HepG2 (cell line): ENCODE data around the gene RARA. TPM values are rescaled to one million over a fixed set of nuclear protein-coding genes. Genes with fewer than 3 reads are reported as not detected.

Source experiments
- ATAC-seq: fragments of 200-7000 bp; cut with Tn5 transposase; 3 replicates; pipeline ENCODE4 v1.9.1; 2020; ENCODE audit warnings: mild to moderate bottlenecking, moderate library complexity
- BruUV-seq: library from RNA; stranded (reverse); fragments of 400-500 nt; replicated peaks from 2 replicates; lab custom pipeline; 2021; lab: Mats Ljungman, UMichigan
- CTCF ChIA-PET: fragments of 300-600 bp; formaldehyde crosslinking; extraction: SDS; loops from one replicate; lab custom pipeline; 2021; ENCODE audit warnings: low total read pairs, inconsistent platforms, low intra/inter-chr PET ratio; lab: Yijun Ruan, JAX
- POLR2A ChIA-PET: fragments of 350-600 bp; sonication (Branson Sonifier 250); formaldehyde crosslinking; loops from one replicate; lab custom pipeline; 2020; ENCODE audit warnings: antibody characterized with exemption, inconsistent platforms; lab: Yijun Ruan, JAX
- DNase-seq: peaks from one replicate; pipeline ENCODE4 v3.0.0-alpha.2; 2015; ENCODE audit warnings: low spot score
- FAIRE-seq: peaks from 3 replicates; lab custom pipeline; 2011; peaks lifted over from hg19 to GRCh38; lab: Jason Lieb, UNC
- H2AFZ ChIP-seq: one replicate; pipeline ENCODE4 v1.6.1; 2011; ENCODE audit warnings: low read length, inconsistent platforms
- H3K27ac ChIP-seq: fragments of 300-600 bp; 3 replicates; pipeline ENCODE4 v1.8.0; 2011; ENCODE audit warnings: mixed run types, mild to moderate bottlenecking, mixed read lengths, low read length, inconsistent platforms; ENCODE audit not compliant: insufficient read depth; ENCODE audit errors: extremely low read length
- H3K27me3 ChIP-seq, 2 experiments: fragments of 200-600 bp in 1 of 2; 2 replicates in 1 of 2; 3 replicates in 1 of 2; pipeline versions ENCODE4 v1.6.0 to v1.8.0; 2011; ENCODE audit warnings: low read length in 2 of 2, mild to moderate bottlenecking in 2 of 2, moderate library complexity in 2 of 2, inconsistent platforms in 1 of 2; ENCODE audit not compliant: insufficient read depth in 2 of 2, control insufficient read depth in 1 of 2
- H3K36me3 ChIP-seq, 2 experiments: fragments of 200-600 bp in 1 of 2; replicated peaks in 1 of 2; 2 replicates in 1 of 2; 3 replicates in 1 of 2; pipeline versions ENCODE4 v1.5.1 to v1.8.0; 2011; ENCODE audit warnings: low read length in 2 of 2, inconsistent platforms in 1 of 2; ENCODE audit not compliant: insufficient read depth in 2 of 2, control insufficient read depth in 1 of 2
- H3K4me1 ChIP-seq: 2 replicates; pipeline ENCODE4 v1.5.1; 2012; ENCODE audit warnings: low read length, inconsistent platforms; ENCODE audit not compliant: insufficient read depth
- H3K4me2 ChIP-seq: 2 replicates; pipeline ENCODE4 v1.6.0; 2011; ENCODE audit warnings: low read depth, low read length, inconsistent platforms
- H3K4me3 ChIP-seq, 3 experiments: fragments of 200-600 bp in 1 of 3; sonication (generic), shearing (Covaris generic) in 1 of 3; replicated peaks in 1 of 3; 2 replicates each; pipeline ENCODE4 v1.5.1; 2011 to 2016; ENCODE audit warnings: low read length in 3 of 3, inconsistent platforms in 2 of 3, low read depth in 2 of 3, mild to moderate bottlenecking in 2 of 3, control low read depth in 1 of 3, mixed read lengths in 1 of 3; ENCODE audit not compliant: insufficient read depth in 1 of 3
- H3K79me2 ChIP-seq: one replicate; pipeline ENCODE4 v1.6.1; 2011; ENCODE audit warnings: low read length, inconsistent platforms; ENCODE audit not compliant: insufficient read depth
- H3K9ac ChIP-seq: 2 replicates; pipeline ENCODE4 v1.6.0; 2011; ENCODE audit warnings: mild to moderate bottlenecking, low read depth, low read length, inconsistent platforms; ENCODE audit not compliant: insufficient read depth
- H3K9me3 ChIP-seq: 2 replicates; pipeline ENCODE4 v1.5.1; 2012; ENCODE audit warnings: mild to moderate bottlenecking, low read length
- H4K20me1 ChIP-seq: 2 replicates; pipeline ENCODE4 v1.6.0; 2011; ENCODE audit warnings: inconsistent platforms, mild to moderate bottlenecking, low read length, moderate library complexity; ENCODE audit not compliant: insufficient read depth
- DRAP1 ChIP-seq: IDR thresholded peaks from 2 replicates; pipeline ENCODE4 v1.6.1; 2016; ENCODE audit warnings: missing genetic modification reagents, missing compliant biosample characterization
- IKZF4 ChIP-seq: sonication (generic); formaldehyde crosslinking; IDR thresholded peaks from 2 replicates; pipeline ENCODE4 v1.5.1; 2020; ENCODE audit warnings: borderline replicate concordance, mild to moderate bottlenecking, low read depth, missing genetic modification reagents; ENCODE audit errors: not compliant biosample characterization
- RBM22 ChIP-seq: fragments of 200-400 bp; formaldehyde crosslinking; optimal IDR thresholded peaks from 2 replicates; pipeline ENCODE3; 2017; ENCODE audit warnings: mild to moderate bottlenecking, low read length, moderate library complexity
- SP140L ChIP-seq: sonication (generic); formaldehyde crosslinking; IDR thresholded peaks from 2 replicates; pipeline ENCODE4 v1.4.0; 2020; ENCODE audit warnings: missing genetic modification reagents, borderline replicate concordance
- SPEN ChIP-seq: sonication (generic); formaldehyde crosslinking; IDR thresholded peaks from 2 replicates; pipeline ENCODE4 v1.5.1; 2020; ENCODE audit warnings: low read depth, mild to moderate bottlenecking, missing genetic modification reagents
- ZNF101 ChIP-seq: sonication (generic); formaldehyde crosslinking; IDR thresholded peaks from 2 replicates; pipeline ENCODE4 v1.4.0; 2020; ENCODE audit warnings: mild to moderate bottlenecking, low read depth, missing genetic modification reagents, borderline replicate concordance
- ZNF772 ChIP-seq: sonication (generic); formaldehyde crosslinking; IDR thresholded peaks from 2 replicates; pipeline ENCODE4 v1.5.0; 2020; ENCODE audit warnings: mild to moderate bottlenecking, missing genetic modification reagents
- WGBS: methylation state at CpG from one replicate; pipeline ENCODE4 v1.1.6; 2017; ENCODE audit warnings: low lambda C conversion rate; 5-methylcytosine and 5-hydroxymethylcytosine counted together
- in situ Hi-C: cut with HindIII; loops from 2 replicates; pipeline ENCODE4 v1.10.0; 2017; ENCODE audit warnings: low pct_unique_long_range_greater_than_20kb; ENCODE audit not compliant: extremely low pct_ligation_motif_present
- intact Hi-C: fragments of 100-400 bp; cut with micrococcal nuclease; formaldehyde crosslinking; loops from one replicate; pipeline ENCODE4 v1.10.0; 2022; ENCODE audit not compliant: unreplicated experiment
- polyA plus RNA-seq, 8 experiments: library from polyadenylated mRNA; depleted of rRNA in 3 of 8; stranded (reverse) in 7 of 8; unstranded in 1 of 8; fragments of >200 nt; fragmentation: Illumina TruSeq in 4 of 8; extraction: Trizol in 4 of 8; gene quantifications; 2 replicates each; pipeline versions ENCODE4 v1.2.1 to v1.2.3, GENCODE V29; 2011 to 2016; ENCODE audit warnings: low read depth in 4 of 8, missing spikeins in 1 of 8, mixed read lengths in 1 of 8; ENCODE audit not compliant: insufficient read depth in 1 of 8
- total RNA-seq, 5 experiments: library from RNA; depleted of rRNA; stranded (reverse); fragments of >200 nt; fragmentation: Illumina TruSeq; extraction: Trizol; gene quantifications; 2 replicates each; pipeline ENCODE4 v1.2.3, GENCODE V29; 2016; ENCODE audit warnings: low read depth in 1 of 5
- TF ChIP-seq, protein P1 (sequence below): fragments of 450-650 bp; IDR thresholded peaks from 2 replicates; pipeline ENCODE4 v1.6.1; 2017

Gene RARA
- total and polyA plus RNA-seq, 2 of the 13 experiments (the other 11 are each of a cell fraction or from before 2014, with no cell fraction given): 6.4 to 8.6 TPM

DNA sequence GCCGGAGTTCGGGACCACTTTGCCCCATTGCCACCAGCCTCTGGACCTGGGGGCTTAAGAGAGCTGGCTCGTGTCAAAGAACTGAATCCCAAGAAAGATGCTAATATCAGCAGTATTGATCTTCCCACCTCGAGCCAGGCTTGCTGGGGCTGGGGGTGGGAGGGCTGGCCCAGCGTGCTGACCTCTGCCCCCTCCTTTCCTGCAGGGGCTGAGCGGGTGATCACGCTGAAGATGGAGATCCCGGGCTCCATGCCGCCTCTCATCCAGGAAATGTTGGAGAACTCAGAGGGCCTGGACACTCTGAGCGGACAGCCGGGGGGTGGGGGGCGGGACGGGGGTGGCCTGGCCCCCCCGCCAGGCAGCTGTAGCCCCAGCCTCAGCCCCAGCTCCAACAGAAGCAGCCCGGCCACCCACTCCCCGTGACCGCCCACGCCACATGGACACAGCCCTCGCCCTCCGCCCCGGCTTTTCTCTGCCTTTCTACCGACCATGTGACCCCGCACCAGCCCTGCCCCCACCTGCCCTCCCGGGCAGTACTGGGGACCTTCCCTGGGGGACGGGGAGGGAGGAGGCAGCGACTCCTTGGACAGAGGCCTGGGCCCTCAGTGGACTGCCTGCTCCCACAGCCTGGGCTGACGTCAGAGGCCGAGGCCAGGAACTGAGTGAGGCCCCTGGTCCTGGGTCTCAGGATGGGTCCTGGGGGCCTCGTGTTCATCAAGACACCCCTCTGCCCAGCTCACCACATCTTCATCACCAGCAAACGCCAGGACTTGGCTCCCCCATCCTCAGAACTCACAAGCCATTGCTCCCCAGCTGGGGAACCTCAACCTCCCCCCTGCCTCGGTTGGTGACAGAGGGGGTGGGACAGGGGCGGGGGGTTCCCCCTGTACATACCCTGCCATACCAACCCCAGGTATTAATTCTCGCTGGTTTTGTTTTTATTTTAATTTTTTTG lies 47.1 kb downstream of the RARA start (continued):
- TF ChIP-seq, protein P1, sequence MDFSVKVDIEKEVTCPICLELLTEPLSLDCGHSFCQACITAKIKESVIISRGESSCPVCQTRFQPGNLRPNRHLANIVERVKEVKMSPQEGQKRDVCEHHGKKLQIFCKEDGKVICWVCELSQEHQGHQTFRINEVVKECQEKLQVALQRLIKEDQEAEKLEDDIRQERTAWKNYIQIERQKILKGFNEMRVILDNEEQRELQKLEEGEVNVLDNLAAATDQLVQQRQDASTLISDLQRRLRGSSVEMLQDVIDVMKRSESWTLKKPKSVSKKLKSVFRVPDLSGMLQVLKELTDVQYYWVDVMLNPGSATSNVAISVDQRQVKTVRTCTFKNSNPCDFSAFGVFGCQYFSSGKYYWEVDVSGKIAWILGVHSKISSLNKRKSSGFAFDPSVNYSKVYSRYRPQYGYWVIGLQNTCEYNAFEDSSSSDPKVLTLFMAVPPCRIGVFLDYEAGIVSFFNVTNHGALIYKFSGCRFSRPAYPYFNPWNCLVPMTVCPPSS: no peak
- no peak for TF ChIP-seq ZNF101 (CRISPR knock-in tag)

DNA sequence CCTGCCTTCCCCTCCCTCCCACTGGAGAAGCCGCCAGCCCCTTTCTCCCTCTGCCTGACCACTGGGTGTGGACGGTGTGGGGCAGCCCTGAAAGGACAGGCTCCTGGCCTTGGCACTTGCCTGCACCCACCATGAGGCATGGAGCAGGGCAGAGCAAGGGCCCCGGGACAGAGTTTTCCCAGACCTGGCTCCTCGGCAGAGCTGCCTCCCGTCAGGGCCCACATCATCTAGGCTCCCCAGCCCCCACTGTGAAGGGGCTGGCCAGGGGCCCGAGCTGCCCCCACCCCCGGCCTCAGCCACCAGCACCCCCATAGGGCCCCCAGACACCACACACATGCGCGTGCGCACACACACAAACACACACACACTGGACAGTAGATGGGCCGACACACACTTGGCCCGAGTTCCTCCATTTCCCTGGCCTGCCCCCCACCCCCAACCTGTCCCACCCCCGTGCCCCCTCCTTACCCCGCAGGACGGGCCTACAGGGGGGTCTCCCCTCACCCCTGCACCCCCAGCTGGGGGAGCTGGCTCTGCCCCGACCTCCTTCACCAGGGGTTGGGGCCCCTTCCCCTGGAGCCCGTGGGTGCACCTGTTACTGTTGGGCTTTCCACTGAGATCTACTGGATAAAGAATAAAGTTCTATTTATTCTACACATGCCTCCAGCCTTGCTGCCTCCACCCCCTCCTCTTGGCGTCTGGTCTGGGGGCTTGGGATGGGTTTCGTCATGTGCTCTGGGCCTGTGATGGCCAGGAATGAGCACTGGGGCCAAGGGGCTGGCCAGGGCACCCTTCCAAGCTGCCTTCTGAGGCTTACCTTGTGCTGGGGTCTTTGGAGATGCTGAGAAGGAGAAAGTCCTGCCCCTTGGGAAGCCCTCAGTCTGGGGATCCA lies 48.3 kb downstream of the RARA start:
- no TSS peak for BruUV-seq
- intact Hi-C loops: loop anchor here (5.0 kb wide), 1 partner anchor 155 kb away; no protein-coding TSS in a partner anchor
- TF ChIP-seq IKZF4 (CRISPR knock-in tag): no peak
- no peak for TF ChIP-seq SPEN (CRISPR knock-in tag)
- TF ChIP-seq RBM22: peak; percentile 49
- no peak for TF ChIP-seq ZNF772 (CRISPR knock-in tag)
- no peak for TF ChIP-seq SP140L (CRISPR knock-in tag)
- no peak for TF ChIP-seq DRAP1 (CRISPR knock-in tag)

More for the DNA sequence above, 48.3 kb downstream of the RARA start:
- no peak for ATAC-seq
- POLR2A ChIA-PET: interaction anchor here (1.0 to 2.0 kb wide), 3 partner anchors 40 to 178 kb away, joined by 3 to 7 read pairs (median 3); partner anchors contain the start of gene RARA
- in situ Hi-C loops: loop anchor here (10.0 kb wide), 1 partner anchor 152 kb away; no protein-coding TSS in a partner anchor
- H3K79me2 ChIP-seq: no peaks in the 10 kb centered on the region
- H3K4me2 ChIP-seq: no peak overlapping the region
- WGBS: 74% methylated on average over 14 of the region's 19 CpGs
- H3K9ac ChIP-seq: no peak overlapping the region
- H3K36me3 ChIP-seq: peaks cover 7% of the 10 kb centered on the region in 2 experiments; a peak in 3 of 5 replicates
- CTCF ChIA-PET: interaction anchor here (1.0 to 5.1 kb wide), 4 partner anchors 53 to 176 kb away, joined by 4 to 157 read pairs (median 12); no protein-coding TSS in a partner anchor
- FAIRE-seq: no peak
- H4K20me1 ChIP-seq: no peaks in the 10 kb centered on the region
- peaks cover 0 to 11% of the 10 kb centered on the region in 2 experiments; a peak in 2 of 5 replicates for H3K27me3 ChIP-seq
- H3K4me3 ChIP-seq: no peak overlapping the region
- no peaks in the 10 kb centered on the region for H3K9me3 ChIP-seq
- no peak overlapping the region for H2AFZ ChIP-seq
- no peak for DNase-seq
- H3K27ac ChIP-seq: no peak overlapping the region
- peaks cover 57% of the 10 kb centered on the region for H3K4me1 ChIP-seq
